ENCODE measurements around the gene ACACA. TPM values are rescaled to one million over a fixed set of nuclear protein-coding genes. Genes with fewer than 3 reads are reported as not detected.

ACACA gene
- total and polyA plus RNA-seq, 2 donors (not counting 3 experiments of a cell fraction or from before 2014, with no cell fraction given): 55.3 to 124 TPM

DNA sequence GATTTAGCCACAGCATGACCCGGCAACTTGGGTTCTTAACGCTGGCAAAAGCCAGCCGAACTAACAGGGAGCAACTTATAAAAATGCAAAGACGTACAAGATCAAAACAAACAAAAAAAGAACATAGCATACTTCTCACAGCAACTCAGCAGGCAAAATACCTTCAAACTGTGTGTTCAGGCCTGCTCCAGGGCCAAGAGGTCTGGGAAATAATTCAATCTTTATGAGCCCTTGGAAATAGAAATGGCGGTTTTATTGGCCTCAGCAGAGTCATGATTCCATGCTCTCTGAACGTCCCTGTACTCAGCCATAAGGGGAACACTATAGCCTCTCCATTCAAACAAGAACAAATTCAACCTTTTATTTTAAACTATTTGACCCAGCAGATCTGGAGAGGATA lies 132.2 kb downstream of the ACACA start:
- peaks cover 2 to 23% of the 10 kb centered on the region in 2 experiments for H3K36me3 ChIP-seq (ENCODE audit: control insufficient read depth in 2 of 2, extremely low read depth in 1 of 2, insufficient read depth in 2 of 2, low read length in 2 of 2)
- intact Hi-C loops (cut with micrococcal nuclease): no loop called here

More for the DNA sequence above, 132.2 kb downstream of the ACACA start:
- DNase-seq (ENCODE audit: low read depth, low spot score) (no peak), FAIRE-seq (no peak)
- TF ChIP-seq FOS (IDR thresholded peaks at IDR 0.05; ENCODE audit: borderline replicate concordance, insufficient read depth, low read length): no peak
- TF ChIP-seq, protein P1, sequence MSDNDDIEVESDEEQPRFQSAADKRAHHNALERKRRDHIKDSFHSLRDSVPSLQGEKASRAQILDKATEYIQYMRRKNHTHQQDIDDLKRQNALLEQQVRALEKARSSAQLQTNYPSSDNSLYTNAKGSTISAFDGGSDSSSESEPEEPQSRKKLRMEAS (IDR thresholded peaks at IDR 0.05; ENCODE audit: insufficient read depth, insufficient read length): no peak
- TF ChIP-seq CTCF (IDR thresholded peaks at IDR 0.05; ENCODE audit: extremely low read depth in 1 of 2, insufficient read depth in 1 of 2, low read depth in 1 of 2, low read length in 2 of 2): no peak
- TF ChIP-seq JUN (IDR thresholded peaks at IDR 0.05; ENCODE audit: borderline replicate concordance, insufficient read depth, insufficient read length, low read depth): no peak
- no peak for TF ChIP-seq POLR2A (IDR thresholded peaks at IDR 0.05; ENCODE audit: low read depth, low read length)
- TF ChIP-seq GATA2 (IDR thresholded peaks at IDR 0.05; ENCODE audit: insufficient read depth, insufficient read length, low read depth, low read length): no peak
- TF ChIP-seq MYC (IDR thresholded peaks at IDR 0.05; ENCODE audit: low read depth, low read length): no peak
- TF ChIP-seq EZH2 (IDR thresholded peaks at IDR 0.05; ENCODE audit: borderline replicate concordance, low read depth, low read length, severe bottlenecking): no peak
- no peak for TF ChIP-seq POLR2AphosphoS5 (IDR thresholded peaks at IDR 0.05; ENCODE audit: insufficient read depth, low read depth, low read length)
- Histone ChIP-seq H2AFZ (ENCODE audit: low read depth, low read length) (no peak overlapping the region), H4K20me1 (replicated peaks; ENCODE audit: control insufficient read depth, extremely low read depth, insufficient read depth, low read length) (no peaks in the 10 kb centered on the region), H3K27me3 (ENCODE audit: control insufficient read depth in 2 of 2, insufficient read depth in 2 of 2, low read length in 2 of 2) (no peaks in the 10 kb centered on the region), H3K4me3 (replicated peaks in 1 of 3; ENCODE audit: insufficient read depth in 1 of 3, low read depth in 1 of 3, low read length in 3 of 3) (no peak overlapping the region), H3K9me3 (replicated peaks; ENCODE audit: control insufficient read depth, insufficient read depth, low read length) (no peaks in the 10 kb centered on the region), H3K9ac (replicated peaks; ENCODE audit: extremely low read depth, insufficient read depth, low read length) (no peak overlapping the region), H3K79me2 (ENCODE audit: control insufficient read depth, insufficient read depth, low read length) (peaks cover 2% of the 10 kb centered on the region), H3K4me1 (ENCODE audit: control insufficient read depth, extremely low read depth, insufficient read depth, low read length) (peaks cover 5% of the 10 kb centered on the region), H3K27ac (ENCODE audit: insufficient read depth, low read depth, low read length) (no peak overlapping the region), H3K9me1 (replicated peaks; ENCODE audit: control insufficient read depth, extremely low read depth, insufficient read depth, low read length) (no peaks in the 10 kb centered on the region), H3K4me2 (ENCODE audit: insufficient read depth, low read length) (no peak overlapping the region)
- BruUV-seq (replicated peaks): no TSS peak
- dilution Hi-C loops (cut with MboI; ENCODE audit: extremely low pct_ligation_motif_present, low sequenced_read_pairs): no loop called here
- POLR2A ChIA-PET: no interaction called here
- CTCF ChIA-PET: no interaction called here

Measured in endothelial cell of umbilical vein (primary cell).